Hepatocyte (in vitro differentiated cells): ENCODE results near the gene SIX3. TPM values are rescaled to one million over a fixed set of nuclear protein-coding genes. Genes with fewer than 3 reads are reported as not detected.

Experiments
- DNase-seq: peaks from one replicate; pipeline ENCODE4 v3.0.0-alpha.2; 2016; ENCODE audit warnings: low spot score
- H2AFZ ChIP-seq: fragments of 200-600 bp; sonication (generic); 2 replicates; pipeline ENCODE4 v1.6.0; 2016; ENCODE audit warnings: antibody characterized with exemption, mild to moderate bottlenecking
- H3K27ac ChIP-seq: fragments of 200-600 bp; sonication (generic); 2 replicates; pipeline ENCODE4 v1.5.1; 2016; ENCODE audit warnings: mild to moderate bottlenecking
- H3K27me3 ChIP-seq: fragments of 200-600 bp; sonication (generic); 2 replicates; pipeline ENCODE4 v1.6.1; 2016
- H3K36me3 ChIP-seq: fragments of 200-600 bp; sonication (generic); replicated peaks from 2 replicates; pipeline ENCODE4 v1.5.1; 2016; ENCODE audit warnings: low read depth; ENCODE audit not compliant: insufficient read depth
- H3K4me1 ChIP-seq: fragments of 200-600 bp; sonication (generic); 2 replicates; pipeline ENCODE4 v1.5.1; 2016; ENCODE audit warnings: mild to moderate bottlenecking, moderate library complexity; ENCODE audit not compliant: insufficient read depth
- H3K4me2 ChIP-seq: fragments of 200-600 bp; sonication (generic); 2 replicates; pipeline ENCODE4 v1.6.0; 2016
- H3K4me3 ChIP-seq: fragments of 200-600 bp; sonication (generic); 2 replicates; pipeline ENCODE4 v1.5.1; 2016; ENCODE audit warnings: mild to moderate bottlenecking
- H3K79me2 ChIP-seq: fragments of 200-600 bp; sonication (generic); 2 replicates; pipeline ENCODE4 v1.6.0; 2017; ENCODE audit warnings: mild to moderate bottlenecking
- H3K9me2 ChIP-seq: fragments of 200-600 bp; sonication (generic); replicated peaks from 2 replicates; pipeline ENCODE4 v1.6.0; 2017; ENCODE audit warnings: mild to moderate bottlenecking; ENCODE audit not compliant: insufficient read depth
- H3K9me3 ChIP-seq: fragments of 200-600 bp; sonication (generic); 2 replicates; pipeline ENCODE4 v1.5.1; 2016; ENCODE audit warnings: low read depth, mild to moderate bottlenecking
- H4K20me1 ChIP-seq: fragments of 200-600 bp; sonication (generic); 2 replicates; pipeline ENCODE4 v1.6.0; 2016; ENCODE audit warnings: mild to moderate bottlenecking; ENCODE audit not compliant: insufficient read depth, poor library complexity, severe bottlenecking
- CTCF ChIP-seq: fragments of 200-600 bp; sonication (generic); IDR thresholded peaks from 2 replicates; pipeline ENCODE4 v1.5.1; 2016; ENCODE audit warnings: antibody characterized with exemption, mild to moderate bottlenecking; ENCODE audit not compliant: poor library complexity
- EZH2 ChIP-seq: fragments of 200-600 bp; sonication (generic); IDR thresholded peaks from 2 replicates; pipeline ENCODE4 v1.6.1; 2016; ENCODE audit warnings: antibody characterized with exemption, mild to moderate bottlenecking, borderline replicate concordance
- EZH2phosphoT487 ChIP-seq: fragments of 200-600 bp; sonication (generic); IDR thresholded peaks from one replicate; pipeline ENCODE4 v1.6.1; 2018; ENCODE audit warnings: antibody characterized with exemption, mild to moderate bottlenecking, low read depth, moderate library complexity; ENCODE audit not compliant: unreplicated experiment, severe bottlenecking
- WGBS: methylation state at CpG from one replicate; pipeline ENCODE4 v1.1.6; 2016; ENCODE audit warnings: low lambda C conversion rate; ENCODE audit errors: missing lambda C conversion rate; 5-methylcytosine and 5-hydroxymethylcytosine counted together
- polyA plus RNA-seq: library from polyadenylated mRNA; unstranded; fragments of >200 nt; fragmentation: Nextera tagmentation; extraction: Ambion mirVana; gene quantifications from 2 replicates; pipeline ENCODE4 v1.2.1, GENCODE V29; 2016
- total RNA-seq: library from RNA; depleted of rRNA; stranded (reverse); fragments of >200 nt; gene quantifications from 2 replicates; pipeline ENCODE4 v1.2.3, GENCODE V29; 2014

The SIX3 gene
- total RNA-seq (not detected in 2 replicates), polyA plus RNA-seq (not detected in 2 replicates)

- DNase-seq = no peak
- no peak within 1 kb of the TSS for H3K4me3 ChIP-seq
- no peak for TF ChIP-seq CTCF
- peak; percentile 49 for TF ChIP-seq EZH2phosphoT487
- peak; percentile 75 for TF ChIP-seq EZH2
- peaks cover 98% of the 10 kb centered on the region for H3K27me3 ChIP-seq
- H3K4me2 ChIP-seq = peak within 1 kb of the TSS; percentile 77
- H2AFZ ChIP-seq = peak within 1 kb of the TSS; percentile 26
- 1% methylated on average over 29 of the region's 39 CpGs for WGBS
- H3K9me3 ChIP-seq = no peaks in the 10 kb centered on the region
- H3K4me1 ChIP-seq = peaks cover 15% of the 10 kb centered on the region
- no peaks in the 10 kb centered on the region for H4K20me1 ChIP-seq
- H3K27ac ChIP-seq = no peak within 1 kb of the TSS
- no peaks in the 10 kb centered on the region for H3K79me2 ChIP-seq
- H3K9me2 ChIP-seq = no peaks in the 10 kb centered on the region
- no peaks in the 10 kb centered on the region for H3K36me3 ChIP-seq
Observed at GRCh38 chr2:44941551-44942234, at the start of gene SIX3. TSS of gene SIX3 (plus strand) at chr2:44941702. CDS start at chr2:44942105, 403 bp downstream.

- Histone ChIP-seq H2AFZ (no peak overlapping the region), H3K27ac (no peak overlapping the region), H3K4me3 (no peak overlapping the region), H3K4me1 (no peaks in the 10 kb centered on the region), H3K79me2 (no peaks in the 10 kb centered on the region), H4K20me1 (no peaks in the 10 kb centered on the region), H3K36me3 (no peaks in the 10 kb centered on the region), H3K4me2 (no peak overlapping the region), H3K9me2 (no peaks in the 10 kb centered on the region), H3K27me3 (no peaks in the 10 kb centered on the region), H3K9me3 (no peaks in the 10 kb centered on the region)
- 63% methylated on average over 8 of the region's 8 CpGs for WGBS
- no peak for TF ChIP-seq EZH2phosphoT487
- TF ChIP-seq CTCF = no peak
- no peak for TF ChIP-seq EZH2
- no peak for DNase-seq
Observed at GRCh38 chr2:44894058-44894457, 47.4 kb upstream of the SIX3 start.

- 65% methylated on average over 2 of the region's 2 CpGs for WGBS
- H3K9me2 ChIP-seq = no peaks in the 10 kb centered on the region
- H3K4me2 ChIP-seq = no peak overlapping the region
Observed at GRCh38 chr2:44895061-44895460, 46.4 kb upstream of the SIX3 start.

More at GRCh38 chr2:44895061-44895460, 46.4 kb upstream of the SIX3 start:
- no peak overlapping the region for H3K4me3 ChIP-seq
- H2AFZ ChIP-seq = no peak overlapping the region
- no peaks in the 10 kb centered on the region for H3K79me2 ChIP-seq
- H3K36me3 ChIP-seq = no peaks in the 10 kb centered on the region
- no peaks in the 10 kb centered on the region for H3K4me1 ChIP-seq
- no peak overlapping the region for H3K27ac ChIP-seq
- peaks cover 8% of the 10 kb centered on the region for H3K27me3 ChIP-seq
- H3K9me3 ChIP-seq = no peaks in the 10 kb centered on the region
- DNase-seq = no peak
- TF ChIP-seq CTCF (no peak), EZH2phosphoT487 (no peak), EZH2 (no peak)
- H4K20me1 ChIP-seq = no peaks in the 10 kb centered on the region
